H54 (cell line): ENCODE data around the gene ZMYND15.

Source experiments
- DNase-seq: peaks from one replicate; pipeline ENCODE4 v3.0.0; 2011; ENCODE audit warnings: low spot score, mixed read lengths; ENCODE audit not compliant: insufficient read length
- FAIRE-seq: peaks from 3 replicates; lab custom pipeline; 2011; peaks lifted over from hg19 to GRCh38; lab: Jason Lieb, UNC
- POLR2A ChIP-seq: IDR thresholded peaks from 2 replicates; pipeline ENCODE4 v1.6.1; 2011; ENCODE audit warnings: low read depth, mild to moderate bottlenecking, low read length

ZMYND15 gene

DNA sequence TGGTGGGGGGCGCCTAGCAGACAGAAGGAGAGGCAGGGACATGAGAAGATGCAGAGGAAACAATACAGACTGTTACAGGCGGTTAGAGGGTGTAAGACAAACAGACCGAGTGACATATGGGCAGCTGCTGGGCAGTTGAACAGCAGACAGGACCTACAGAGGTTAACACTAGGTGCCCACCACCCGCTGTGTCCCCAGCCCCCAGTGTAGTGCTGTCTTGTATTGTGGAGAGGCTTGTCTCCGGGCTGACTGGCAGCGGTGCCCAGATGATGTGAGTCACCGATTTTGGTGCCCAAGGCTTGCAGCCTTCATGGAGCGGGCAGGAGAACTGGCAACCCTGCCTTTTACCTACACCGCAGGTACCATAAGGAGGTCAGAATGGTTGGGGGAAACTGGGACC lies 2.5 kb downstream of the ZMYND15 start:
- no peak for DNase-seq
- no peak for TF ChIP-seq POLR2A
- FAIRE-seq: no peak

DNA sequence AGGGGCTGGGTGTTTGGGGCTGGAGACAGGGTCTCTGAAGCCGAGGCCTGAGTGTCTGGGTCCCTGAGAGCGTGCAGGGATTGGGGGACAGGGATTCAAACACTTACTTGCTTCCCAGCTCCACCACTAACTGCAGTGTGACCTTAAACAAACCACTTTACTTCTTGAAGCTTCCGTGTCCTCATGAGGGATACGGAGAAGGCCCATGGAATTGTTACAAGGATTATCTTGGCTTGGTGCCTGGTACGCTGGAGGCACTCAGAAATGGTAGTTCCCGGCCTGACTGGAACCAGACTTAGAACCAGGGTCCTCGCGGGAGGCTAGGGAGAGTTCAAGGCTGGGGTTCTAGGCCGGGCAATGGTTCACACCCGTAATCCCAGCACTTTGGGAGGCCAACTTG lies 3.0 kb downstream of the ZMYND15 start:
- no peak for DNase-seq
- FAIRE-seq: no peak
- TF ChIP-seq POLR2A: no peak

- TF ChIP-seq POLR2A: no peak
- DNase-seq: no peak
- no peak for FAIRE-seq
Observed at GRCh38 chr17:4743216-4743615, 3.6 kb downstream of the ZMYND15 start.

- TF ChIP-seq POLR2A: no peak
- DNase-seq (no peak), FAIRE-seq (no peak)
Observed at GRCh38 chr17:4743898-4744297, 4.3 kb downstream of the ZMYND15 start.

GRCh38 chr17:4744999-4745969 lies 5.7 kb downstream of the ZMYND15 start:
- DNase-seq (no peak), FAIRE-seq (no peak)
- TF ChIP-seq POLR2A: no peak

DNA sequence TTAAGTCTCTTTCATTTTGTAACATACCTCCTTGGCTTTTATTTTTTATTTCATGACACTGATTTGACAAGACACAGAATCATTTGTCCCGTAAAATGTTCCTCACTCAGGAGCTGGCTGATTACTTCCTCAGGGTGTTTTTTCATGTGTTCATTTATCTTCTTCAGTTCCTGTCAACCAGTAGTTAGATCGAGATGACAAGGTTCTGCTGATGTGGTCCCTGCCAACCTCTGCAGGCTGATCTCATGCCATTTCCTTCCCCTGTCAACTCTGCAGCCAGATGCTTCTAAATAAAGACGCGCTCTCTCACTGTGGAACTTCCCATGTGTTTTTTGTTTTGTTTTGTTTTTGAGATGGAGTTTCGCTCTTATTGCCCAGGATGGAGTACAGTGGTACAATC lies 8.2 kb downstream of the ZMYND15 start:
- FAIRE-seq (no peak), DNase-seq (no peak)
- no peak for TF ChIP-seq POLR2A

DNA sequence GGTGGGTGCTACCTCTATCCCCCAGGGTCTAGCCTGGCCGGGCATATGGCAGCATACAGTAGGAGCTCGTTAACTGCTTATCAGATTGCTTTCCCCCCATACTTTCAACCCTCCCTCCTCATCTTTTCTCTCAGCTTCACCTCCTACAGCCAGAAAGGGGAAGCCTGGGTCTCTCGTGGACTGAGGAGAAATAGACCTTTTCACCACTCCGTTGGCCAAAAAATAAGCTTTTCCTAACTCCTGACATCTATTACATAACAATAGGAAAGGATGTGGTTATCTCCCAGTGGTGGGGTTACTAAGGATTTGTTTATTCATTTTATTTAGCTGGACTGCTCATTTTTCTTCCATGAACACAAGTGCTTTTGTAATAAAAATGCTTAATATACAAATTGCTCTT lies 9.1 kb downstream of the ZMYND15 start:
- TF ChIP-seq POLR2A: no peak
- FAIRE-seq: no peak
- DNase-seq: no peak

DNA sequence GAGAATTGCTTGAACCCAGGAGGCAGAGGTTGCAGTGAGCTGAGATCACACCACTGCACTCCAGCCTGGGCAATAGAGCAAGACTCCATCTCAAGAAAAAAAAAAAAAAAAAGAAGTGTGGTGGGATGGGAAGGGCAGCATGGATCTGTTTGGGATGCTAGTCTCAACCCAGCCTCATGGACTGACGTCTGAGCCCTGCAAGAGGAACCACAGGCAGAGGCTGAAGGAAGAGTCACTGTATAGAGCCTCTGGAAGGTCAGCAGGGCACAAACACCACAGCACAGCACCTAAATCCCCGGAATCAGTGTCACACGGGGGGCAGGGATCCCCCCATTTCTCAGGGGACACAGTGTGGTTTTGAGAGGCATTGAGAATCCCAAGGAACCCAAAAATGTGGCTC lies 11.0 kb downstream of the ZMYND15 start:
- DNase-seq: no peak
- TF ChIP-seq POLR2A: no peak
- no peak for FAIRE-seq

- no peak for TF ChIP-seq POLR2A
- no peak for DNase-seq
- FAIRE-seq: no peak
Observed at GRCh38 chr17:4751932-4752331, 12.3 kb downstream of the ZMYND15 start.

- no peak for DNase-seq
- no peak for TF ChIP-seq POLR2A
- no peak for FAIRE-seq
Observed at GRCh38 chr17:4753392-4753791, 13.8 kb downstream of the ZMYND15 start.

DNA sequence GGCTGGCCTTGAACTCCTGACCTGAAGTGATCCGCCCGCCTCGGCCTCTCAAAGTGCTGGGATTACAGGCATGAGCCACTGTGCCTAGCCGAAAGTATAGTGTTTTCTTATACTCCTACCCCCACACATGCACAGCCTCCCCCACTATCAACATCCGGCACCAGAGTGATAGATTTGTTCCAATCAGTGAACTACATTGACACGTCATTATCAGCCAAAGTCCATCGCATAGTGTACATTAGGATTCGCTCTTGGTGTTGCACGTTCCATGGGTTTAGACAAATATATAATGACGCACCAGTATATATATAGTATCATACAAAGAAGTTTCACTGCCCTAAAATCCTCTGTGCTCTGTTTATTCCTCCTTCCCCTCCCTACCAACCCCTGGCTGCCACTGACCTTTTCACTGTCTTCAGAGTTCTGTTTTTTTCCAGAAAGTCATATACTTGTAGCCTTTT lies 20.2 kb downstream of the ZMYND15 start:
- FAIRE-seq: no peak

DNA sequence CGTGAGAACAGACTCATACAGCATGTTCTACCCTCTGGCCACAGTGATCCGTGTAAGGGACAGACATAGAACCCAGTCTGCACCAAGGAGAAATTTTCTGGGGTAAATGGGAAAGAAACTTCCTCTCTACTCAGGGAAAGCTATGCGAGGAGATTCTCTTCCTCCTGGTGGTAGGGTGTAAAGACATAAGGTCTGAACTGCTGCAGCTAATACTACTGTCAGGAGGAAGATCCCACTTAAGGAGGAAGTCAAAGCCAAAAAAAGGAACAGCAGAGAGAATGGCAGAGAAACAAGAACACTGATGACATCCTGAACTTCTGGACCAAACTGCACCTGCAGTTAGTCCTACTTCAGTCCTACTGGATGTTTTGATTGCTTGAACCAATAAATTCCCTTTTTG lies 25.0 kb downstream of the ZMYND15 start:
- no peak for DNase-seq
- no peak for FAIRE-seq
- TF ChIP-seq POLR2A: no peak

More for the DNA sequence above, 20.2 kb downstream of the ZMYND15 start:
- TF ChIP-seq POLR2A: no peak
- no peak for DNase-seq

GRCh38 chr17:4766201-4766600 lies 26.6 kb downstream of the ZMYND15 start:
- no peak for FAIRE-seq
- no peak for DNase-seq
- TF ChIP-seq POLR2A: no peak

DNA sequence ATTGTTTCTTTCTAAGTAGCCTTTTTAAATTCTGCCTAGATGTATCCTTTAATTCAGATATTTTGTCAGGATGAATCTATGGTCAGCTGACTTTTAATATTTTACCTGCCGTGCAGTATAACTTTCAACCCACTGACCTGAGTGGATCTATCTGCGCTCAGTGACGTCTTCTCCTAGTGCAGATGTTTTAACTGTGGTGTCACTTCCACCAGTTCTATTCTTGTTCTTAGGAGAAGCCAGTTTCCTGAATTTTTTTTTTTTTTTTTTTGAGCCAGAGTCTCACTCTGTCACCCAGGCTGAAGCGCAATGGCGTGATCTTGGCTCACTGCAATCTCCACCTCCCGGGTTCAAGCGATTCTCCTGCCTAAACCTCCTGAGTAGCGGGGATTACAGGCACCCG lies 27.1 kb downstream of the ZMYND15 start:
- TF ChIP-seq POLR2A: no peak
- DNase-seq (no peak), FAIRE-seq (no peak)

- no peak for TF ChIP-seq POLR2A
- no peak for DNase-seq
- no peak for FAIRE-seq
Observed at GRCh38 chr17:4768298-4768697, 28.7 kb downstream of the ZMYND15 start.

GRCh38 chr17:4769628-4770027 lies 30.0 kb downstream of the ZMYND15 start:
- FAIRE-seq: no peak
- no peak for TF ChIP-seq POLR2A
- DNase-seq: peak; percentile 44
